DMS53 (cell line): ENCODE data around the gene ACOXL.

ENCODE experiments used
- DNase-seq: peaks from one replicate; lab custom pipeline; 2025; lab: John Stamatoyannopoulos, UW

The ACOXL gene

GRCh38 chr2:111015283-111015995 is 283.1 kb downstream of the ACOXL start:
- no peak for DNase-seq

GRCh38 chr2:111017034-111017622 is 284.8 kb downstream of the ACOXL start:
- DNase-seq, result no peak

DNA sequence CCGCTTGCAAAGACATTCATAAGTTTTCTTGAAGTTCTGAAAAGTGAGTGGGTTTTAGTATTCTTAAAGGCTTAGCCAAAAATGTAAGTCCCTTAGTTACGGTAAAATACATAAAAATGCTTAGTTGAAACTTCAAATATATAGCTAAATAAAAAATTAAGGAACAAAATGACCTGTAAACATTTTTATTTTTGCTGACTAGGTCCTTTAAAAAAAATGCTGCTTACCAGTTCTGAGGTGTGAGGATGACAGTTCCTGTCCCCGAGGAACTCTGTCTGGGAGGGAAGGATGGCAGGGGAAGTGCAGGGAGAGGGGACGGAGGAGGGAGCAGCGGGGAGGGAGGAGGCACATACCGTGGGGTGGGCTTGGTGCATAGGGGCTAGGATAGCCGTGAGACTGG is 285.5 kb downstream of the ACOXL start:
- no peak for DNase-seq

GRCh38 chr2:111019381-111019780 is 287.0 kb downstream of the ACOXL start:
- DNase-seq, result no peak

- no peak for DNase-seq
Observed at GRCh38 chr2:111022633-111023032, 290.3 kb downstream of the ACOXL start.

- peak; percentile 59 for DNase-seq
Observed at GRCh38 chr2:111024496-111024895, 292.1 kb downstream of the ACOXL start.

GRCh38 chr2:111025288-111025687 is 292.9 kb downstream of the ACOXL start:
- DNase-seq, result peak; percentile 71

DNA sequence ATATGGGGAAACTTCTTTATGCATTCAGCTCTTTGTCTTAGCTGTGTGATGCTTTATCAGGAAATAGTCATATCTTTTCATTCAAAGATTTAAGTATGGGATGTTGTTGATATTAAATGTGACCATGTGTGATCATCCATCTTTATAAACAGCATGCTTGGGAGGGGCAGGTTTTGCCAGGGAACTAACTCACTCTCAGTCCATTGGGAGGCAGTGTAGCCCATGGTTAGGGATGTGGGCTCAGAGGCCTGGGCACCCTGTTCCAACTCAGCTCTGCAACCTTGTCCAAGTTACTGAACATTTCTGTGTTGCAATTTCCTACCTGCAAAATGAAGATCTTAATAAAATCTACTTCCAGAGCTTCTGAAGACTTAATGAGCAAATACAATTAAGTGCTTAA is 296.3 kb downstream of the ACOXL start:
- DNase-seq, result peak; percentile 49

DNA sequence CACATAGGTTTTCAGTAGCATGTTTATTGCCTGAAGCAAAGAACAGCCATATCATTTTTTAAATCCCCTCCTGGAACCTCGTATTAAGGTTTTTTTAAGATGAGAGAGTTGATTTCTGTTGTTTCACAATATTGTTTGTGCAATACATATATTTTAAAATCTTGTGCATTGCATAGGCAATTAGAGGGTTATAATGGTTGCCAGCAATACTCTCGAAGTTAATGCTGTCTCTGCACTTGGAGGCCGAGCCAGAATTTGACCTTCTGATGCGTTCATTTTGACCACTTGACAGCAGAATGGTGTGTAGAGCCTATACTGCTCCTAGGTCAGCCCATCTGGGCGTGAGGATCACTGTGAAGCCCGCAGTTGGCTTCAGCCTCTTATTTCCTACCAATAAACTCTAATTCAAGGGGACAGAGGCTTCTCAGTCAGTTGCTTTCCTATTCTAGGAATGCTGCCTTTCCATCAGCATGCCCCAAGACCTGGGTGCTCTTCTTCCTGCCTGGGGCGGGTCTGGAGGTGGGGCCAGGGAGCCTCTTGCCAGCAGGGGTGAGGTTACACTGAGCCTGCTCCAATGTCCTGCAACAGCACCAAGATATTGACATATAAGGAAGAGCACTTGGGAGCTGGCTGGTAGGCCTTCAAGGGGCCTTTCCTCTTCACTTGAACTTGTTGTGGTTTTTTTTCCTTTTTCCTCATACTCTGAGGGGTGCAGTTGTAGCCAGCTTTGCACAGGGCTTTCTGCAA is 297.0 kb downstream of the ACOXL start:
- peak; percentile 26 for DNase-seq

DNA sequence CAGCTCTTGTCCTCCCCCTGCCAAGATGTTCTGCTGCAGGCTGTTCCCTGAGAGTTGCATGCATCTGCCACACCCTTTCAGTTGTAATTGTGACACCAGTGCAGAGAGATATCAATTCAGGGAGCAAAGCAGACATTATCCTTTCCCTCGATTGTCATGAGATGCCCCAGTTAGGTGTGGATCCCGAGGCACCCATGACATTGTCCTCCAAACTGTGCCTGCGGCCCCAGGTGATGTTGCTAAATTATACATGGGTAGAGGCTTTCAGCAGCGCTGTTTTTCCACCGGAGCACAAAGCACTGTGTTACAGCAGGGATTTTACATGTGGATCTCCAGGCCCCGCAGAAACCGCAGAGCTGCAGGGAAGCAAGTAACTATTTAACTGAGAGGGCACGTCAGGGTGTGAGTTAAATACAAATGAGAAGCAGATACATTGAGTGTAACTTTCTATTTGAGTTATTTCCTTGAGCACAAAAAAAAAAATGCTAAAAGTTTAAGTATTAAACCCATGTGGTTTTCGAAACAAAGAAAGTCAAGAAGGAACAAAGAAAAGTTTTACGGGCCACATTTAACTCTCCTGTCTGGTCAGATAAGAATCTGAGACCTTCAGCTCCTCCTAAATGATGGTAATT is 298.0 kb downstream of the ACOXL start:
- no peak for DNase-seq

GRCh38 chr2:111030945-111031344 is 298.6 kb downstream of the ACOXL start:
- no peak for DNase-seq

DNA sequence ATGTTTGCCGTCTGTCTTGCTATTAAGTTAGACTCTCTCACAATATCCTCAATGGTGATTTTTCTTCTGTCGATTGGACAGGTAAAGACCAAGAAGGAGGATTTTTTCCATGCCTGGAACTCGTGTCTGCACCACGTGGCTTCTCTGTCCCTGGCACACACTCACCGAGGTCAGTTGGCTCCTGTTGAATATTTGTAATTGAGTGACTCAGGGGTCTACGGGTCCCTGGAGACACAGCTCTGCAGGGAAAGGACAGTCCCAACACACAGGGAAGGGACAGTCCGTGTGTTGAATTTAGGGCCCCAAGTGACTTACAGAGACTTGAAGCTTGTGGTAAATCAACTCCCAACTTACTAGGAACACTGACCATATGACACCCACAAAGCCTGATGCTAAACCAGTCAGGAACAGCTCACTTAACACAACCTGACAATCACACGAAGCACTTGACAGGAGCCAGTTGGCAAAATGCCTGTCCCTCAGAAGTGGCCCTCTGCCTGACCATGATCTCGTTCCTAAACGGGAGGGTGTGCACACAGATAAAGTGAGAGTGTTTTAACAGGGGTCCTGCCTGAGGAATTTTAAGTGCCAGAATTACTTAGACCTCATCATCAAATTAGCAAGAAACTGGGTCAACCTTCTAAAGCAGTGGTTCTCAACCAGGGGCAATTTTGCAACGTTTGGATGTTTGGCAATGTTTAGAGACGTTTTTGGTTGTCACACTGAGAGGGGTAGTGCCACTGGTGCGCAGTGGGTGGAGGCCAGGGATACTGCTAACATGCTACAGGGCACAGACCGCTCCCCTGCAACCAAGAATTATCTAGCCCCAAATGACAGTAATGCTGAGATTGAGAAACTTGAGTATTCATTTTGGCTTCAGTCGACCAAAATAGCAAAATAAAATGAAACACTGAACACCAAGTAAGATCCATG is 299.4 kb downstream of the ACOXL start:
- peak; percentile 38 for DNase-seq

GRCh38 chr2:111032721-111033429 is 300.5 kb downstream of the ACOXL start:
- no peak for DNase-seq

GRCh38 chr2:111034146-111034545 is 301.8 kb downstream of the ACOXL start:
- DNase-seq, result no peak

- DNase-seq, result no peak
Observed at GRCh38 chr2:111034606-111035005, 302.2 kb downstream of the ACOXL start.

GRCh38 chr2:111035830-111036441 is 303.6 kb downstream of the ACOXL start:
- no peak for DNase-seq

DNA sequence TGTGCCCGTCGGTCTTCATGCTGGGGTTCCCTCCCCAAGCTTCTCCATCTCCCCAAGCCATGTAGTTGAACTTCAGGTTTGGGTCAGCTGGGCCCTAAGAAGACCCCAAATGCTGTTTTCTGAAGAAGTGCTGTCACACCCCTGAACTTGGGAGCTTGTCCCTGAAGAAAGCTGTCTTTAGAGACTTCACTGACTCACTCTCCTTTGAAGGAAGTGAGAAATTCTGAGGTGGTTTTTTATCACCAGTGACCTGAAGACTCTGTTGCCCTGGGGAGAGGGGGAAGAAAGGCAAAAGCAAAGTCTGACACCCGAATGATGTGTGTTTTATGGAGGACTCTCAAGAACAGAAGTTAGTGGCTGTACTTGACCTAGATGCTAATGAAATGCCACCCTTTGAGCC is 304.8 kb downstream of the ACOXL start:
- no peak for DNase-seq

DNA sequence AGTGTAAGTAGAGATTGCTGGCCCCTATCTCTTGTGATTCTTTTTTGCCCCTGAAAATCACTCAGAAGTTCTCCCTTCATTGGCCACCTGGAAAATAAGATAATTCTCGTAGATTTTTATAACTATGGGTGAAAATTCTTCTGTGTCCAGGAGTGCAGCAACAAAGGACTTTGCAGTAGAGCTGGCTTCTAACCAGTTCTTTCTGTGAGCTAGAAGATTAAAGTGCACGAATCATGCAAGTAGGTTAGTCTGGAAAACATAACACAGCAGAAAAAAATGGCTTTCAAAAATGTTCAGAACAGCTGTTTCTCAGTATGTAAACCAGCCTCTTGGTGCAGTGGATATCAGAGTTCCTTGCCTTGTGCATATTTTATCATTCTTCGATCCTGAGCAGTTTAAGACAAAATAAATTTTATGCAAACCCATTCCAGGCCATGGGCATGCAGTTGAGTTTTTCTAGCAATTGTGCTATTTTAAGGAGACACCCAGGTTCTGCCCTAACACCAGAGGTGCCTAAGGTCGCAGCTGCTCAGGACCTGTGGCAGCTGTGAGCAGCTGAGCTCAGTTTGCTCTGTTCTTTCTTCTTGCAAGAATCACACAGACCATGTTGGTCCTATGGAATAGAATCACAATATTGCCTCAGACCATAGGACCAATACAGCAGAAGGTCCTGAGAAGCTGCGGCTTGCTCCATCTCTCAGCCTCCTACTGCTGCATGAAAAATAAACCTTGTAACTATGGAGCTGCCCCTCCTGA is 307.4 kb downstream of the ACOXL start:
- no peak for DNase-seq

- DNase-seq, result no peak
Observed at GRCh38 chr2:111041398-111042202, 309.2 kb downstream of the ACOXL start.
